Activated T-cell treated with anti-CD3 and anti-CD28 coated beads for 48 hours (primary cell): ENCODE data around the gene DECR2.
"Not testable (repeated sequence)": the region's sequence is repeated elsewhere in the genome, so short reads cannot be mapped to it uniquely, and the experiment has no call there.

Experiments
- DNase-seq: peaks from one replicate; pipeline ENCODE4 v3.0.0-alpha.2; 2020; ENCODE audit warnings: low read depth

DECR2 gene

GRCh38 chr16:367333-367903 lies 34.3 kb upstream of the DECR2 start:
- no peak for DNase-seq

GRCh38 chr16:368388-369158 lies 33.1 kb upstream of the DECR2 start:
- DNase-seq = no peak

GRCh38 chr16:369275-369865 lies 32.3 kb upstream of the DECR2 start:
- DNase-seq = no peak

GRCh38 chr16:369866-370436 lies 31.7 kb upstream of the DECR2 start:
- no peak for DNase-seq

GRCh38 chr16:370443-370842 lies 31.2 kb upstream of the DECR2 start, which contains the start of gene MRPL28:
Gene MRPL28, minus strand, starts transcription at chr16:370538. Its CDS starts 320 bp downstream, at chr16:370218.
- peak; percentile 91 for DNase-seq

- DNase-seq = no peak
Measured at GRCh38 chr16:370979-371514, 30.6 kb upstream of the DECR2 start.

- DNase-seq = no peak
Measured at GRCh38 chr16:371515-372301, 30.0 kb upstream of the DECR2 start.

GRCh38 chr16:372302-372983 lies 29.2 kb upstream of the DECR2 start:
- DNase-seq = no peak

- no peak for DNase-seq
Measured at GRCh38 chr16:373020-373598, 28.6 kb upstream of the DECR2 start.

- no peak for DNase-seq
Measured at GRCh38 chr16:373848-374615, 27.7 kb upstream of the DECR2 start.

- DNase-seq = no peak
Measured at GRCh38 chr16:374616-374926, 27.1 kb upstream of the DECR2 start.

- no peak for DNase-seq
Measured at GRCh38 chr16:375212-375611, 26.5 kb upstream of the DECR2 start.

- no peak for DNase-seq
Measured at GRCh38 chr16:375927-376816, 25.5 kb upstream of the DECR2 start.

- no peak for DNase-seq
Measured at GRCh38 chr16:376817-377418, 24.8 kb upstream of the DECR2 start.

GRCh38 chr16:377419-377951 lies 24.2 kb upstream of the DECR2 start:
- DNase-seq = no peak

GRCh38 chr16:378113-378820 lies 23.4 kb upstream of the DECR2 start:
- DNase-seq = not testable (repeated sequence)

- DNase-seq = no peak
Measured at GRCh38 chr16:378821-379182, 22.9 kb upstream of the DECR2 start.
